IPS DF 6.9 (cell line): ENCODE results near the gene DGCR2.

Source experiments
- DNase-seq: peaks from one replicate; pipeline ENCODE4 v3.0.0-alpha.2; 2013; ENCODE audit warnings: low read depth, low spot score
- H3K27ac ChIP-seq: one replicate; pipeline ENCODE4 v1.5.1; 2013; ENCODE audit warnings: low read length, control low read depth
- H3K27me3 ChIP-seq: 2 replicates; pipeline ENCODE4 v1.6.1; 2013; ENCODE audit warnings: mild to moderate bottlenecking, low read length; ENCODE audit not compliant: control insufficient read depth, insufficient read depth
- H3K36me3 ChIP-seq: 2 replicates; pipeline ENCODE4 v1.6.1; 2013; ENCODE audit warnings: low read length; ENCODE audit not compliant: control insufficient read depth, insufficient read depth
- H3K4me1 ChIP-seq: 2 replicates; pipeline ENCODE4 v1.6.1; 2013; ENCODE audit warnings: low read length; ENCODE audit not compliant: control insufficient read depth, insufficient read depth
- H3K4me3 ChIP-seq: 2 replicates; pipeline ENCODE4 v1.5.1; 2013; ENCODE audit warnings: mild to moderate bottlenecking, low read length
- H3K9me3 ChIP-seq: 2 replicates; pipeline ENCODE4 v1.6.1; 2013; ENCODE audit warnings: low read length, inconsistent platforms; ENCODE audit not compliant: control insufficient read depth, insufficient read depth
- WGBS: extraction: QIAGEN DNeasy Blood & Tissue Kit; methylation state at CpG from one replicate; pipeline ENCODE4 v1.1.7; 2013; ENCODE audit warnings: mixed read lengths, missing lambda C conversion rate; ENCODE audit not compliant: insufficient read length, insufficient coverage; 5-methylcytosine and 5-hydroxymethylcytosine counted together

The DGCR2 gene

GRCh38 chr22:19143967-19144400, 21.8 kb upstream of the DGCR2 start:
- Histone ChIP-seq H3K36me3 (peaks cover 15% of the 10 kb centered on the region), H3K27ac (no peak overlapping the region), H3K4me3 (peak overlapping the region; percentile 91), H3K9me3 (no peaks in the 10 kb centered on the region), H3K4me1 (peaks cover 3% of the 10 kb centered on the region; the same call in 1 of the 2 replicates), H3K27me3 (peaks cover 16% of the 10 kb centered on the region; the same call in 1 of the 2 replicates)
- WGBS = no CpG with 5 or more reads among the region's 17 CpGs
- DNase-seq = no peak

GRCh38 chr22:19143212-19143611, 21.0 kb upstream of the DGCR2 start:
- Histone ChIP-seq H3K36me3 (peaks cover 21% of the 10 kb centered on the region), H3K27ac (no peak overlapping the region), H3K27me3 (peaks cover 8% of the 10 kb centered on the region; the same call in 1 of the 2 replicates), H3K4me3 (no peak overlapping the region), H3K9me3 (no peaks in the 10 kb centered on the region), H3K4me1 (peaks cover 3% of the 10 kb centered on the region; the same call in 1 of the 2 replicates)
- DNase-seq = no peak
- WGBS = no CpG with 5 or more reads among the region's 5 CpGs

GRCh38 chr22:19142394-19142793, 20.2 kb upstream of the DGCR2 start:
- DNase-seq = no peak
- WGBS = no CpG with 5 or more reads among the region's 9 CpGs
- H3K4me1 ChIP-seq = peaks cover 2% of the 10 kb centered on the region; the same call in 1 of the 2 replicates

GRCh38 chr22:19139974-19140373, 17.8 kb upstream of the DGCR2 start:
- Histone ChIP-seq H3K4me1 (no peaks in the 10 kb centered on the region), H3K4me3 (no peak overlapping the region), H3K9me3 (no peaks in the 10 kb centered on the region), H3K36me3 (peaks cover 36% of the 10 kb centered on the region), H3K27ac (no peak overlapping the region), H3K27me3 (no peaks in the 10 kb centered on the region)
- no peak for DNase-seq
- no CpG with 5 or more reads among the region's 5 CpGs for WGBS

More at GRCh38 chr22:19142394-19142793, 20.2 kb upstream of the DGCR2 start:
- Histone ChIP-seq H3K4me3 (no peak overlapping the region), H3K27me3 (peaks cover under 1% of the 10 kb centered on the region; the same call in 1 of the 2 replicates), H3K36me3 (peaks cover 26% of the 10 kb centered on the region), H3K27ac (no peak overlapping the region), H3K9me3 (no peaks in the 10 kb centered on the region)

GRCh38 chr22:19139001-19139356, 16.8 kb upstream of the DGCR2 start:
- Histone ChIP-seq H3K27ac (no peak overlapping the region), H3K36me3 (peaks cover 43% of the 10 kb centered on the region), H3K9me3 (no peaks in the 10 kb centered on the region), H3K27me3 (no peaks in the 10 kb centered on the region), H3K4me3 (no peak overlapping the region), H3K4me1 (no peaks in the 10 kb centered on the region)
- no CpG with 5 or more reads among the region's 9 CpGs for WGBS
- no peak for DNase-seq

- no peak overlapping the region for H3K4me3 ChIP-seq
- H3K4me1 ChIP-seq = no peaks in the 10 kb centered on the region
- H3K36me3 ChIP-seq = peaks cover 48% of the 10 kb centered on the region
- no peaks in the 10 kb centered on the region for H3K9me3 ChIP-seq
- no peak overlapping the region for H3K27ac ChIP-seq
- WGBS = no CpG with 5 or more reads among the region's 15 CpGs
- no peak for DNase-seq
- no peaks in the 10 kb centered on the region for H3K27me3 ChIP-seq
Observed at GRCh38 chr22:19138217-19139000, 16.2 kb upstream of the DGCR2 start.

GRCh38 chr22:19137384-19138216, 15.4 kb upstream of the DGCR2 start:
- no peak overlapping the region for H3K4me3 ChIP-seq
- WGBS = no CpG with 5 or more reads among the region's 11 CpGs
- no peaks in the 10 kb centered on the region for H3K4me1 ChIP-seq
- no peaks in the 10 kb centered on the region for H3K9me3 ChIP-seq
- peaks cover 49% of the 10 kb centered on the region for H3K36me3 ChIP-seq
- H3K27me3 ChIP-seq = no peaks in the 10 kb centered on the region
- H3K27ac ChIP-seq = no peak overlapping the region
- no peak for DNase-seq

- H3K4me1 ChIP-seq = no peaks in the 10 kb centered on the region
- no peaks in the 10 kb centered on the region for H3K9me3 ChIP-seq
- WGBS = no CpG with 5 or more reads among the region's 10 CpGs
- no peaks in the 10 kb centered on the region for H3K27me3 ChIP-seq
- H3K36me3 ChIP-seq = peaks cover 43% of the 10 kb centered on the region
- no peak overlapping the region for H3K27ac ChIP-seq
- DNase-seq = no peak
- H3K4me3 ChIP-seq = no peak overlapping the region
Observed at GRCh38 chr22:19136915-19137314, 14.7 kb upstream of the DGCR2 start.

GRCh38 chr22:19134874-19135273, 12.7 kb upstream of the DGCR2 start:
- Histone ChIP-seq H3K27me3 (no peaks in the 10 kb centered on the region), H3K36me3 (peaks cover 41% of the 10 kb centered on the region), H3K27ac (no peak overlapping the region), H3K9me3 (no peaks in the 10 kb centered on the region), H3K4me3 (no peak overlapping the region), H3K4me1 (no peaks in the 10 kb centered on the region)
- no CpG with 5 or more reads among the region's 18 CpGs for WGBS
- no peak for DNase-seq

GRCh38 chr22:19134176-19134831, 12.1 kb upstream of the DGCR2 start:
- Histone ChIP-seq H3K27ac (no peak overlapping the region), H3K9me3 (no peaks in the 10 kb centered on the region), H3K4me3 (no peak overlapping the region), H3K4me1 (no peaks in the 10 kb centered on the region), H3K36me3 (peaks cover 39% of the 10 kb centered on the region), H3K27me3 (no peaks in the 10 kb centered on the region)
- no CpG with 5 or more reads among the region's 21 CpGs for WGBS
- DNase-seq = no peak
